ENCODE results near the gene SLC36A2. TPM values are rescaled to one million over a fixed set of nuclear protein-coding genes. Genes with fewer than 3 reads are reported as not detected.

The SLC36A2 gene
- total and polyA plus RNA-seq, 2 donors (not counting 1 experiment from before 2014, with no cell fraction given): not detected

DNA sequence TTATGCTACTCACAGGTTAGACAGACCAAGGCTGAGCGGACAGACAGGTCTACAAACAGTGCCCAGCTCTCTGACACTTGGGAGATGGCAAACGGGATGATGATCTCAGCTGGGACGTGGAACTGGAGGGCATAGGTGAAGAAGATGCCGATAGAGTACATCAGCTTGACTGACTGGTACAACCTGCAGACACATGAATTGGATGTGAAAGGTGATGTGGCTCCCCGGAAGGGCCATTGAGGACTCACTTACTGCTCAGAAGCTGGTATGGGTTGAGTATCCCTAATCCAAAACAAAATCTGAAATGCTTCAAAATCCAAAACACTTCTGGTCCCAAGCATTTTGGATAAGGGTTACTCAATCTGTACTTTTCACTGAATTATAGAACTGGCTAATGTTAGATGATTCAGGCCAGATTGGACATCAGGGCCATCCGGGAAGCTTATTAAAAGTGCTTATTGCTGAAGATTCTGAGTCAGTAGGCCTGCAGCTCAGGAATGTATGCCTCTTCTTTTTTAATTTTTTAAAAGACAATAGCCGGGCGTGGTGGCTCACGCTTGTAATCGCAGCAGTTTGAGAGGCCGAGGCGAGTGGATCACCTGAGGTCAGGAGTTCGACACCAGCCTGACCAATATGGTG is 66.2 kb downstream of the SLC36A2 start:
- Mint-ChIP-seq H3K27ac (no peak overlapping the region), H3K4me3 (no peak overlapping the region), H3K27me3 (no peaks in the 10 kb centered on the region), H3K4me1 (no peaks in the 10 kb centered on the region), H3K9me3 (ENCODE audit: insufficient read depth) (no peaks in the 10 kb centered on the region)
- ChIA-PET CTCF (no interaction called here), POLR2A (interaction anchor here (0.7 kb wide), 1 partner anchor 472 kb away, joined by 11 read pairs; no protein-coding TSS in a partner anchor)
- H2AFZ ChIP-seq (ENCODE audit: insufficient read depth, low read depth, low read length, poor library complexity, severe bottlenecking): no peak overlapping the region
- no peak overlapping the region for H3K4me2 ChIP-seq (replicated peaks; ENCODE audit: low read depth, low read length, poor library complexity, severe bottlenecking)
- no peak for ATAC-seq (ENCODE audit: low read depth)
- H3K27me3 ChIP-seq (replicated peaks in 1 of 4; ENCODE audit: control extremely low read depth in 1 of 4, control insufficient read depth in 3 of 4, insufficient read depth in 4 of 4, low read length in 3 of 4): no peaks in the 10 kb centered on the region
- H3K9ac ChIP-seq (ENCODE audit: low read length): no peak overlapping the region
- no peaks in the 10 kb centered on the region for H3K9me3 ChIP-seq (ENCODE audit: control extremely low read depth in 1 of 3, control insufficient read depth in 2 of 3, insufficient read depth in 1 of 3, low read length in 2 of 3)
- no peaks in the 10 kb centered on the region for H4K20me1 ChIP-seq (ENCODE audit: control insufficient read depth, insufficient read depth, low read length, poor library complexity, severe bottlenecking)
- H3K36me3 ChIP-seq (replicated peaks in 1 of 2; ENCODE audit: control extremely low read depth in 1 of 2, control insufficient read depth in 1 of 2, extremely low read depth in 1 of 2, insufficient read depth in 2 of 2, low read length in 1 of 2): no peaks in the 10 kb centered on the region
- TF ChIP-seq CTCF (IDR thresholded peaks at IDR 0.05): no peak
- TF ChIP-seq EZH2 (IDR thresholded peaks at IDR 0.05; ENCODE audit: borderline replicate concordance, insufficient read depth, low read depth, low read length, poor library complexity, severe bottlenecking): no peak
- no peaks in the 10 kb centered on the region for H3K4me1 ChIP-seq (ENCODE audit: control insufficient read depth in 2 of 2, insufficient read depth in 2 of 2, low read length in 2 of 2)
- DNase-seq: no peak
- 100% methylated on average over 10 of the region's 13 CpGs for WGBS (ENCODE audit: insufficient coverage)
- H3K79me2 ChIP-seq (ENCODE audit: control insufficient read depth, insufficient read depth, low read length): no peaks in the 10 kb centered on the region
- H3K27ac ChIP-seq (ENCODE audit: low read length in 2 of 2): no peak overlapping the region
- H3K4me3 ChIP-seq (ENCODE audit: control extremely low read depth in 1 of 5, extremely low read depth in 1 of 5, insufficient read depth in 1 of 5, low read depth in 2 of 5, low read length in 4 of 5): no peak overlapping the region
- intact Hi-C loops (cut with micrococcal nuclease): no loop called here

- ChIA-PET CTCF (no interaction called here), POLR2A (no interaction called here)
- Mint-ChIP-seq H3K27ac (no peak overlapping the region), H3K9me3 (ENCODE audit: insufficient read depth) (no peaks in the 10 kb centered on the region), H3K4me3 (no peak overlapping the region), H3K4me1 (no peaks in the 10 kb centered on the region), H3K27me3 (no peaks in the 10 kb centered on the region)
- Histone ChIP-seq H3K36me3 (replicated peaks in 1 of 2; ENCODE audit: control extremely low read depth in 1 of 2, control insufficient read depth in 1 of 2, extremely low read depth in 1 of 2, insufficient read depth in 2 of 2, low read length in 1 of 2) (no peaks in the 10 kb centered on the region), H2AFZ (ENCODE audit: insufficient read depth, low read depth, low read length, poor library complexity, severe bottlenecking) (no peak overlapping the region), H3K9ac (ENCODE audit: low read length) (no peak overlapping the region), H3K79me2 (ENCODE audit: control insufficient read depth, insufficient read depth, low read length) (no peaks in the 10 kb centered on the region), H4K20me1 (ENCODE audit: control insufficient read depth, insufficient read depth, low read length, poor library complexity, severe bottlenecking) (no peaks in the 10 kb centered on the region), H3K9me3 (ENCODE audit: control extremely low read depth in 1 of 3, control insufficient read depth in 2 of 3, insufficient read depth in 1 of 3, low read length in 2 of 3) (no peaks in the 10 kb centered on the region), H3K4me3 (ENCODE audit: control extremely low read depth in 1 of 5, extremely low read depth in 1 of 5, insufficient read depth in 1 of 5, low read depth in 2 of 5, low read length in 4 of 5) (no peak overlapping the region), H3K27me3 (replicated peaks in 1 of 4; ENCODE audit: control extremely low read depth in 1 of 4, control insufficient read depth in 3 of 4, insufficient read depth in 4 of 4, low read length in 3 of 4) (no peaks in the 10 kb centered on the region), H3K27ac (ENCODE audit: low read length in 2 of 2) (no peak overlapping the region), H3K4me2 (replicated peaks; ENCODE audit: low read depth, low read length, poor library complexity, severe bottlenecking) (no peak overlapping the region), H3K4me1 (ENCODE audit: control insufficient read depth in 2 of 2, insufficient read depth in 2 of 2, low read length in 2 of 2) (no peaks in the 10 kb centered on the region)
- ATAC-seq (ENCODE audit: low read depth) (no peak), DNase-seq (no peak)
- intact Hi-C loops (cut with micrococcal nuclease): no loop called here
- TF ChIP-seq EZH2 (IDR thresholded peaks at IDR 0.05; ENCODE audit: borderline replicate concordance, insufficient read depth, low read depth, low read length, poor library complexity, severe bottlenecking) (no peak), CTCF (IDR thresholded peaks at IDR 0.05) (no peak)
- no CpG with 5 or more reads among the region's 2 CpGs for WGBS (ENCODE audit: insufficient coverage)
Observed at GRCh38 chr5:151280443-151280842, 66.9 kb downstream of the SLC36A2 start.

Measured in B cell (primary cell).